ENCODE data around the gene VPS41.
A peak's percentile ranks its signal among the peaks of the same experiment; 100 is the strongest.

The VPS41 gene

GRCh38 chr7:38831259-38831996, 77.6 kb downstream of the VPS41 start:
- Histone ChIP-seq H3K27ac (no peak overlapping the region), H3K4me3 (peak overlapping the region; percentile 11)
- TF ChIP-seq CTCF (IDR thresholded peaks at IDR 0.05): no peak
- DNase-seq (ENCODE audit: low spot score): no peak

GRCh38 chr7:38830826-38831225, 78.2 kb downstream of the VPS41 start:
- no peak overlapping the region for H3K27ac ChIP-seq

GRCh38 chr7:38829488-38830165, 79.4 kb downstream of the VPS41 start:
- no peak for DNase-seq (ENCODE audit: low spot score)
- Histone ChIP-seq H3K4me3 (no peak overlapping the region), H3K27ac (no peak overlapping the region)
- no peak for TF ChIP-seq CTCF (IDR thresholded peaks at IDR 0.05)

More at GRCh38 chr7:38830826-38831225, 78.2 kb downstream of the VPS41 start:
- TF ChIP-seq CTCF (IDR thresholded peaks at IDR 0.05): no peak
- H3K4me3 ChIP-seq: peak overlapping the region; percentile 11
- DNase-seq (ENCODE audit: low spot score): no peak

GRCh38 chr7:38828026-38828425, 81.0 kb downstream of the VPS41 start:
- no peak for DNase-seq (ENCODE audit: low spot score)
- H3K4me3 ChIP-seq: no peak overlapping the region
- no peak for TF ChIP-seq CTCF (IDR thresholded peaks at IDR 0.05)
- H3K27ac ChIP-seq: no peak overlapping the region

- TF ChIP-seq CTCF (IDR thresholded peaks at IDR 0.05): no peak
- Histone ChIP-seq H3K4me3 (peak overlapping the region; percentile 39), H3K27ac (peak overlapping the region; percentile 37 to 72)
- DNase-seq (ENCODE audit: low spot score): no peak
These were observed 83.1 kb downstream of the VPS41 start for GRCh38 chr7:38825721-38826440.

- no peak for TF ChIP-seq CTCF (IDR thresholded peaks at IDR 0.05)
- Histone ChIP-seq H3K27ac (no peak overlapping the region), H3K4me3 (no peak overlapping the region)
- no peak for DNase-seq (ENCODE audit: low spot score)
These were observed 84.0 kb downstream of the VPS41 start for GRCh38 chr7:38824948-38825347.

Data from coronary artery (tissue), 2 donors.